Esophagus (tissue), 2 donors: Measurements from ENCODE around the gene HECTD2. TPM values are rescaled to one million over a fixed set of nuclear protein-coding genes. Genes with fewer than 3 reads are reported as not detected.

Source experiments
- H3K27ac ChIP-seq, 2 donors: one replicate each; pipeline ENCODE4 v1.5.1; 2013; ENCODE audit warnings: low read depth in 2 of 2, mild to moderate bottlenecking in 2 of 2, inconsistent platforms in 1 of 2, low read length in 1 of 2, moderate library complexity in 1 of 2
- H3K27me3 ChIP-seq, 2 donors: one replicate each; pipeline ENCODE4 v1.6.1; 2013; ENCODE audit warnings: low read length in 2 of 2, control low read depth in 1 of 2, mild to moderate bottlenecking in 1 of 2; ENCODE audit not compliant: insufficient read depth in 2 of 2, control insufficient read depth in 1 of 2
- H3K36me3 ChIP-seq, 2 donors: one replicate each; pipeline ENCODE4 v1.6.1; 2013; ENCODE audit warnings: low read length in 1 of 2; ENCODE audit not compliant: control insufficient read depth in 2 of 2, insufficient read depth in 2 of 2
- H3K4me1 ChIP-seq, 2 donors: one replicate each; pipeline ENCODE4 v1.6.1; 2013; ENCODE audit warnings: low read length in 1 of 2; ENCODE audit not compliant: control insufficient read depth in 2 of 2, insufficient read depth in 2 of 2
- H3K4me3 ChIP-seq, 2 donors: one replicate each; pipeline ENCODE4 v1.5.1; 2013; ENCODE audit warnings: low read length in 2 of 2, mild to moderate bottlenecking in 2 of 2, low read depth in 1 of 2, moderate library complexity in 1 of 2
- H3K9me3 ChIP-seq, 2 donors: one replicate each; pipeline ENCODE4 v1.6.1; 2013; ENCODE audit warnings: mild to moderate bottlenecking in 2 of 2, low read depth in 1 of 2, low read length in 1 of 2, moderate library complexity in 1 of 2; ENCODE audit not compliant: control insufficient read depth in 2 of 2, insufficient read depth in 1 of 2
- WGBS, 2 donors: extraction: QIAGEN DNeasy Blood & Tissue Kit; methylation state at CpG; one replicate each; pipeline ENCODE4 v1.1.7; 2013; 5-methylcytosine and 5-hydroxymethylcytosine counted together
- polyA plus RNA-seq, 2 donors: library from polyadenylated mRNA; stranded (reverse); fragments of 200-250 nt; gene quantifications; one replicate each; pipeline ENCODE4 v1.2.3, GENCODE V29; 2013
- donor health status: healthy with polysubstance abuse.
- donor health status: Bipolar disorder and iron deficiency.

HECTD2 gene
- polyA plus RNA-seq, 2 donors = 2.9 to 4.8 TPM

GRCh38 chr10:91511549-91512330, 101.6 kb downstream of the HECTD2 start:
- no peak overlapping the region for H3K27ac ChIP-seq
- 83 to 87% methylated on average over 5 of the region's 5 CpGs for WGBS, 2 donors
- H3K27me3 ChIP-seq = no peaks in the 10 kb centered on the region
- H3K36me3 ChIP-seq = no peaks in the 10 kb centered on the region
- no peaks in the 10 kb centered on the region for H3K9me3 ChIP-seq
- no peaks in the 10 kb centered on the region for H3K4me1 ChIP-seq
- H3K4me3 ChIP-seq = no peak overlapping the region

DNA sequence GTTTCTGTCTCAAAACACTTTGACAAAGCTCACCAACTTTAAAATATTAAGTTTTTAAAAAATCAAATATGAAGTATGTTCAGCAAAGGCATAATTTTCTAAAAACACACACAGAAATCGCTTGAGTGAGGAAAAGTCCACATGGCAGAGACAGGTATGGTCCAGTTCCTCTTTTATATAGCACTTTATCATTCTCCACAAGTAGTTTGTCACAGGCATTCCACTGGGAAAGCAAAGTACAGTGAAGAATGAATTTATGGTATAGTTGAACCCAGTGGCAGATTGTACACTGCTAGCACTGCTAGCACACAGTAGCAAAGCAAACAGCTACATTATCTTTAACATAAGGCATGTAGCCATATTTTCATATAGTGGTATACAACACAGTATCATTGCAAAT, 102.3 kb downstream of the HECTD2 start:
- Histone ChIP-seq H3K27ac (no peak overlapping the region), H3K4me3 (no peak overlapping the region), H3K4me1 (no peaks in the 10 kb centered on the region)

GRCh38 chr10:91513598-91514424, 103.7 kb downstream of the HECTD2 start:
- H3K27me3 ChIP-seq = no peaks in the 10 kb centered on the region
- H3K36me3 ChIP-seq = no peaks in the 10 kb centered on the region
- no peak overlapping the region for H3K4me3 ChIP-seq
- no peak overlapping the region for H3K27ac ChIP-seq
- 52 to 59% methylated on average over 2 of the region's 2 CpGs for WGBS, 2 donors
- H3K9me3 ChIP-seq = no peaks in the 10 kb centered on the region
- no peaks in the 10 kb centered on the region for H3K4me1 ChIP-seq

More for the DNA sequence above, 102.3 kb downstream of the HECTD2 start:
- Histone ChIP-seq H3K27me3 (no peaks in the 10 kb centered on the region), H3K36me3 (no peaks in the 10 kb centered on the region), H3K9me3 (no peaks in the 10 kb centered on the region)
- WGBS, 2 donors = 72 to 89% methylated on average over 1 of the region's 1 CpG

- H3K27ac ChIP-seq = no peak overlapping the region
- no peaks in the 10 kb centered on the region for H3K27me3 ChIP-seq
- no peaks in the 10 kb centered on the region for H3K4me1 ChIP-seq
- 86 to 88% methylated on average over 1 of the region's 1 CpG for WGBS, 2 donors
- H3K4me3 ChIP-seq = no peak overlapping the region
- no peaks in the 10 kb centered on the region for H3K36me3 ChIP-seq
- no peaks in the 10 kb centered on the region for H3K9me3 ChIP-seq
Observed at GRCh38 chr10:91514787-91515186, 104.6 kb downstream of the HECTD2 start.

DNA sequence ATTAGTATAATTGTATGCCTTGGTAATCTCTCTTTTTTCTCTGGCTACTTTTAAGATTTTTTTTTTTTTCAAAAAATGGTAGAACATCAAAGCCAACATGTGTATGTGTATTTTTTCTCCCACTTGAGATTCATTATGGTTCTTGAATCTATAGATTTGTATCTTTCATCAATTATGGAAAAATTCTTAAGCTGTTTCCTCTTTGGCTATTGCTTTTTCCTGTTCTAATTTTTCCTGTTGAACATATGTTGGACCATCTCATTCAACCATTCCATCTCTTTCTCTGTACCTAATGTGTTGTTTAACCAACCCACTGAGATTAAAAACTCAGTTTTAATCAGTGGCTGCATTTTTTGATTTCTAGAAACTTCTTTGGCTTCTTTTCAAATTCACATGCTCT, 107.2 kb downstream of the HECTD2 start:
- Histone ChIP-seq H3K27ac (no peak overlapping the region), H3K4me1 (peaks cover 0 to 5% of the 10 kb centered on the region in 2 donors), H3K36me3 (no peaks in the 10 kb centered on the region), H3K27me3 (no peaks in the 10 kb centered on the region), H3K9me3 (no peaks in the 10 kb centered on the region), H3K4me3 (no peak overlapping the region)

DNA sequence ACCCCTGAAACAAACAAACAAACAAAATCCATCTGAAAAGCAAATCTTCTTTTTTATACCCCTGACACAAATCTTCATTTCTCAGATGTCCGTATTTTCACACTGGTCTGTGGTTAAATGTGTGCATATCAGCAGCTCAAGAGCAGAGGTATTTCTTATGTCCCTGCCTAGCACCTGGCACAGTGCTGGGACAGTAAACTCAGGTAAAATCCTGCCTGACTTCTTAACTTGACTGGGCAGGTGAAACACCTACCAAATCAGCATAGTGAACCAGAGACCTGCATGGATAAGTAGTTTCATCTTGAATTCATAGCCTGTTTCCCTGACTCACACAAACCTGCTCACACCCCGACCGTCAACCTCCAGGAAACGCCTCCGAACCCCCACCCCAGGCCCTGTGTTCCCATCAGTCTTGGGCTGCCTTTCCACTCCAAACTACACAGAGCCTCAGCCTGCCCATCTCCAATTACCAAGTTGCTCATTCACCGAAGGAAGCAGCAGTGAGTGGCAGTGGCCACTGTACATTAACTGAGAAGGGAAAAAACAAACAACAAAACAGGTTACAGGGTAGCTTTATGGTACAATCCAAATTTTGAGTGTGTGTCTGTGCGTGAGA, 109.9 kb downstream of the HECTD2 start:
- WGBS, 2 donors = 53 to 64% methylated on average over 7 of the region's 7 CpGs
- H3K27ac ChIP-seq = peak overlapping the region; percentile 87 to 95

DNA sequence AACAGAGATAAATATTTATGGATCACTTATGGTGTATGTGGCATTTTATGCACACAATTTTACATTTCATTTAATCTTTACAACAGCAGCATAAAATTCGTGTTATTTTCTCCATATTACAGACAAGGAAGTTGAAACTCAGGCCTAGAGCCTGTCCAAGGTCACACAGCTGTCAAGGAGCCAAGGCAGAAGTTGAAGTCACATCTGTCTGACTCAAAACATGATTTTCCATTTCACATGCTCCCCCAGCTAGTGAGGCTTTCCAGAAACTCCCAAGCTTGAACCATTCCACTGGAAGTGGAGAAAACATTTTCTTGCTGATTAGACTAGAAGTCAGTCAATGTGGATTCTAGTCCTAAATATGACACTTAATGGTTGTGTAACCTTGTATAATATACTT, 110.5 kb downstream of the HECTD2 start:
- H3K27me3 ChIP-seq = no peaks in the 10 kb centered on the region
- no peaks in the 10 kb centered on the region for H3K9me3 ChIP-seq
- peak overlapping the region in 1 of 2 donors; percentile 54 for H3K27ac ChIP-seq
- peaks cover 0 to 5% of the 10 kb centered on the region in 2 donors for H3K4me1 ChIP-seq
- no peak overlapping the region for H3K4me3 ChIP-seq
- WGBS, 2 donors = 24 to 40% methylated on average over 1 of the region's 1 CpG
- H3K36me3 ChIP-seq = no peaks in the 10 kb centered on the region

More for the DNA sequence above, 109.9 kb downstream of the HECTD2 start:
- no peaks in the 10 kb centered on the region for H3K27me3 ChIP-seq
- no peaks in the 10 kb centered on the region for H3K36me3 ChIP-seq
- H3K4me1 ChIP-seq = peaks cover 0 to 5% of the 10 kb centered on the region in 2 donors
- H3K9me3 ChIP-seq = no peaks in the 10 kb centered on the region
- H3K4me3 ChIP-seq = no peak overlapping the region

DNA sequence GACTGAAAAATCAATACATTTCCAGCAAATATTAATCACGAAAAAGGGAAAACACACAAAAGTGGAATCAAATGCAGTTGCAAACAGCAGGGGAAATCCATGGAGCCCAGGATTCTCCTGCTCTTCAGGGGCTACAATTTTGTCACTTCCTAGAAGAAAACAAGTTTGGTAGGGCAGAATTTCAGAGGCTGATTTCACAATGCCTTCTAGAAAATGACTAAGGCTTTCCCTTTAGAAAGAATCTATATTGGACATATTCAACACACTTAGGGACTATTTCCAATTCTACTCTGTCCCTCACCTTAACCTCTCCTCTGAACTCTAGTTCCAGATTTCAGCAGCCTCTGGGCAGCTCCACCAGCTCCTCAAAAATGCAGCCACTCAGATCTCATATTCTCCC, 111.3 kb downstream of the HECTD2 start:
- Histone ChIP-seq H3K4me1 (peaks cover 0 to 5% of the 10 kb centered on the region in 2 donors), H3K36me3 (no peaks in the 10 kb centered on the region), H3K27me3 (no peaks in the 10 kb centered on the region), H3K4me3 (no peak overlapping the region), H3K9me3 (no peaks in the 10 kb centered on the region), H3K27ac (peak overlapping the region; percentile 67 to 90)
- WGBS, 2 donors = 57 to 86% methylated on average over 1 of the region's 1 CpG

DNA sequence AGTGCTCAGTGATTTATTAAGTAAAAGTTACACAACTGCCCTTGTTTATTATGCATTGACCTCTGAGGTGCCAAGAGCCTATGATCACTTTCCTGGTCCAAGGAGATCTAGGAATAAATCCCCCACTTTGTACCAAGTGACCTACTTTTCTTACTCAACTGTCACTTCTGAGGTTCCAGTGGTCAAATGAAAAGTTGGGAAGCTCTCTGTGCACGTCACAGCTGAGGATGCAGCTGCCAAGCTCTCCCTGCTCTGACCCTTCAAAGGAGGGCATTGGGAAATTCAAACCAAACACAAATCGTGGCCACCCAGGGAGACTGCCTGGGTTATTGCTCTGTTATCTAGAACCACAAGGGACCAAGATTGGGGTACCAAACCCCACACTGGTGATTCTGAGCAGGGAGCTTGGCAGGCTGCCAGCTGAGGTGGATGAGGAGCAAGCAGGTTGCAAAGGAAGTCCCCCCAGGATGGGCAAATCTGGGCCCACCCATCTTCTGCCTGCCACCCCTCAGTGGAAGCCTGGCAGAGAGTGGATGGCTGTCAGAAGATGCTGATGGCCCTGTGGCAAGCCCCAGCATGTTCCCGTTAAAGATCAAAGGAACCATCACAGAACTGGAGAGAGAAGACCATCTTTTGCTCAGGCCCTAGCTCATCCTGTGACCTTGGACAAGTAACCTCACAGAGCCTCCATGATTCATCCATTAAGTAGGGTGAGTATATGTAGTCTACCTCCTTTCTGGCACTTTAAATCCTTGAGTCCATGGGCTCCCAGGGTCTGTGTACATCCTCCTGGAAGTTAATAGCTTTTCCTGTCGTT, 116.0 kb downstream of the HECTD2 start:
- Histone ChIP-seq H3K36me3 (no peaks in the 10 kb centered on the region), H3K4me1 (no peaks in the 10 kb centered on the region), H3K27me3 (no peaks in the 10 kb centered on the region), H3K27ac (no peak overlapping the region), H3K4me3 (no peak overlapping the region), H3K9me3 (no peaks in the 10 kb centered on the region)
- WGBS, 2 donors = 67 to 73% methylated on average over 4 of the region's 4 CpGs
